Measurements from ENCODE around the gene PHLDB1.
"Not testable (repeated sequence)": the region's sequence is repeated elsewhere in the genome, so short reads cannot be mapped to it uniquely, and the experiment has no call there.

DNA sequence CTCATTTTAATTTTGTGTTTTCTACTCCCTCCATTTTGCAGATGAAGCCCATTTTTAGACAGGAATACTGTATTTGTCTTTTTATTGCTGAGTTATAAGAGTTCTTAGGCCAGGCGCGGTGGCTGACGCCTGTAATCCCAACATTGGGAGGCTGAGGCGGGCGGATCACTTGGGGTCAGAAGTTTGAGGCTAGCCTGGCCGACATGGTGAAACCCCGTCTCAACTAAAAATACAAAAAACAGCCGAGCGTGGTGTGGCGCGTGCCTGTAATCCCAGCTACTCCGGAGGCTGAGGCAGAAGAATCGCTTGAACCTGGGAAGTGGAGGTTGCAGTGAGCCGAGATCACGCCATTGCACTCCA is 35.7 kb upstream of the PHLDB1 start:
- TF ChIP-seq, protein P1, sequence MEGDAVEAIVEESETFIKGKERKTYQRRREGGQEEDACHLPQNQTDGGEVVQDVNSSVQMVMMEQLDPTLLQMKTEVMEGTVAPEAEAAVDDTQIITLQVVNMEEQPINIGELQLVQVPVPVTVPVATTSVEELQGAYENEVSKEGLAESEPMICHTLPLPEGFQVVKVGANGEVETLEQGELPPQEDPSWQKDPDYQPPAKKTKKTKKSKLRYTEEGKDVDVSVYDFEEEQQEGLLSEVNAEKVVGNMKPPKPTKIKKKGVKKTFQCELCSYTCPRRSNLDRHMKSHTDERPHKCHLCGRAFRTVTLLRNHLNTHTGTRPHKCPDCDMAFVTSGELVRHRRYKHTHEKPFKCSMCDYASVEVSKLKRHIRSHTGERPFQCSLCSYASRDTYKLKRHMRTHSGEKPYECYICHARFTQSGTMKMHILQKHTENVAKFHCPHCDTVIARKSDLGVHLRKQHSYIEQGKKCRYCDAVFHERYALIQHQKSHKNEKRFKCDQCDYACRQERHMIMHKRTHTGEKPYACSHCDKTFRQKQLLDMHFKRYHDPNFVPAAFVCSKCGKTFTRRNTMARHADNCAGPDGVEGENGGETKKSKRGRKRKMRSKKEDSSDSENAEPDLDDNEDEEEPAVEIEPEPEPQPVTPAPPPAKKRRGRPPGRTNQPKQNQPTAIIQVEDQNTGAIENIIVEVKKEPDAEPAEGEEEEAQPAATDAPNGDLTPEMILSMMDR (IDR thresholded peaks at IDR 0.05): not testable (repeated sequence)
- TF ChIP-seq ZFX (IDR thresholded peaks at IDR 0.05; ENCODE audit: borderline replicate concordance): not testable (repeated sequence)

All from 22Rv1 (cell line).